ENCODE data around the gene ENAH.

ENAH gene

GRCh38 chr1:225509770-225510169 is 143.2 kb downstream of the ENAH start:
- Mint-ChIP-seq H3K36me3 (ENCODE audit: low read depth) (peaks cover 53% of the 10 kb centered on the region), H3K4me1 (peaks cover 8% of the 10 kb centered on the region), H3K27ac (no peak overlapping the region), H3K9me3 (no peaks in the 10 kb centered on the region), H3K27me3 (ENCODE audit: low read depth) (no peaks in the 10 kb centered on the region), H3K4me3 (no peak overlapping the region)
- TF ChIP-seq CTCF (IDR thresholded peaks at IDR 0.05; ENCODE audit: unreplicated experiment in 3 of 3): no peak

- Mint-ChIP-seq H3K4me1 (peaks cover 8% of the 10 kb centered on the region), H3K27me3 (ENCODE audit: low read depth) (no peaks in the 10 kb centered on the region), H3K9me3 (no peaks in the 10 kb centered on the region), H3K36me3 (ENCODE audit: low read depth) (peaks cover 53% of the 10 kb centered on the region), H3K4me3 (no peak overlapping the region), H3K27ac (no peak overlapping the region)
- no peak for TF ChIP-seq CTCF (IDR thresholded peaks at IDR 0.05; ENCODE audit: unreplicated experiment in 3 of 3)
Observed at GRCh38 chr1:225509376-225509707, 143.6 kb downstream of the ENAH start.

GRCh38 chr1:225508538-225509375 is 144.2 kb downstream of the ENAH start:
- no peaks in the 10 kb centered on the region for H3K27me3 Mint-ChIP-seq (ENCODE audit: low read depth)
- TF ChIP-seq CTCF (IDR thresholded peaks at IDR 0.05; ENCODE audit: unreplicated experiment in 3 of 3): no peak
- no peak overlapping the region for H3K4me3 Mint-ChIP-seq
- no peaks in the 10 kb centered on the region for H3K9me3 Mint-ChIP-seq
- H3K36me3 Mint-ChIP-seq (ENCODE audit: low read depth): peaks cover 52% of the 10 kb centered on the region
- peaks cover 8% of the 10 kb centered on the region for H3K4me1 Mint-ChIP-seq
- H3K27ac Mint-ChIP-seq: peak overlapping the region; percentile 6 to 26 (median 26)

GRCh38 chr1:225506727-225507126 is 146.2 kb downstream of the ENAH start:
- Mint-ChIP-seq H3K9me3 (no peaks in the 10 kb centered on the region), H3K27me3 (ENCODE audit: low read depth) (no peaks in the 10 kb centered on the region), H3K36me3 (ENCODE audit: low read depth) (peaks cover 37% of the 10 kb centered on the region), H3K4me3 (no peak overlapping the region), H3K4me1 (peaks cover 8% of the 10 kb centered on the region), H3K27ac (no peak overlapping the region)
- no peak for TF ChIP-seq CTCF (IDR thresholded peaks at IDR 0.05; ENCODE audit: unreplicated experiment in 3 of 3)

GRCh38 chr1:225504776-225505175 is 148.1 kb downstream of the ENAH start:
- no peak for TF ChIP-seq CTCF (IDR thresholded peaks at IDR 0.05; ENCODE audit: unreplicated experiment in 3 of 3)
- H3K4me3 Mint-ChIP-seq: no peak overlapping the region
- peaks cover 12% of the 10 kb centered on the region for H3K4me1 Mint-ChIP-seq

GRCh38 chr1:225500624-225501192 is 152.2 kb downstream of the ENAH start:
- Mint-ChIP-seq H3K4me1 (peaks cover 18% of the 10 kb centered on the region), H3K27ac (no peak overlapping the region), H3K27me3 (ENCODE audit: low read depth) (no peaks in the 10 kb centered on the region), H3K9me3 (no peaks in the 10 kb centered on the region), H3K36me3 (ENCODE audit: low read depth) (peaks cover 47% of the 10 kb centered on the region), H3K4me3 (no peak overlapping the region)
- TF ChIP-seq CTCF (IDR thresholded peaks at IDR 0.05; ENCODE audit: unreplicated experiment in 3 of 3): no peak

More at GRCh38 chr1:225504776-225505175, 148.1 kb downstream of the ENAH start:
- Mint-ChIP-seq H3K27me3 (ENCODE audit: low read depth) (no peaks in the 10 kb centered on the region), H3K36me3 (ENCODE audit: low read depth) (peaks cover 41% of the 10 kb centered on the region), H3K27ac (no peak overlapping the region), H3K9me3 (no peaks in the 10 kb centered on the region)
